IMR-90 (cell line): Measurements from ENCODE around the gene RASSF10. TPM values are rescaled to one million over a fixed set of nuclear protein-coding genes. Genes with fewer than 3 reads are reported as not detected.

Experiments used
- ATAC-seq: fragments of 200-7000 bp; cut with Tn5 transposase; 2 replicates; pipeline ENCODE4 v1.9.1; 2020; ENCODE audit warnings: low read depth, mild to moderate bottlenecking, moderate library complexity
- BruUV-seq: library from RNA; stranded (reverse); fragments of 400-500 nt; replicated peaks from 2 replicates; lab custom pipeline; 2021; lab: Mats Ljungman, UMichigan
- CTCF ChIA-PET: fragments of 300-600 bp; formaldehyde crosslinking; extraction: SDS; loops from one replicate; lab custom pipeline; 2021; ENCODE audit warnings: antibody characterized with exemption; lab: Yijun Ruan, JAX
- POLR2A ChIA-PET: fragments of 300-600 bp; sonication (Branson Sonifier 250); formaldehyde crosslinking; loops from one replicate; lab custom pipeline; 2022; ENCODE audit warnings: antibody characterized with exemption; ENCODE audit not compliant: unreplicated experiment; lab: Charles Lee
- DNase-seq: peaks from one replicate; pipeline ENCODE4 v3.0.0; 2013
- H2AFZ ChIP-seq: replicated peaks from 2 replicates; pipeline ENCODE3; 2013; ENCODE audit warnings: low read length, mild to moderate bottlenecking; ENCODE audit not compliant: poor library complexity
- H2AK5ac ChIP-seq: 2 replicates; pipeline ENCODE4 v1.6.1; 2013; ENCODE audit warnings: low read depth, low read length, inconsistent platforms
- H2AK9ac ChIP-seq: replicated peaks from 2 replicates; pipeline ENCODE3; 2013; ENCODE audit warnings: mild to moderate bottlenecking, low read depth, low read length, moderate library complexity; ENCODE audit not compliant: poor library complexity
- H2BK120ac ChIP-seq: 2 replicates; pipeline ENCODE4 v1.6.1; 2013; ENCODE audit warnings: low read depth, low read length, inconsistent platforms
- H2BK15ac ChIP-seq: 3 replicates; pipeline ENCODE4 v1.6.1; 2013; ENCODE audit warnings: low read depth, low read length, inconsistent platforms
- H2BK20ac ChIP-seq: 2 replicates; pipeline ENCODE4 v1.6.1; 2013; ENCODE audit warnings: low read depth, mild to moderate bottlenecking, inconsistent platforms, low read length, moderate library complexity
- H2BK5ac ChIP-seq: 2 replicates; pipeline ENCODE4 v1.6.1; 2013; ENCODE audit warnings: mild to moderate bottlenecking, low read depth, low read length, inconsistent platforms; ENCODE audit not compliant: poor library complexity, severe bottlenecking
- H3K14ac ChIP-seq: replicated peaks from 2 replicates; pipeline ENCODE4 v1.6.1; 2013; ENCODE audit warnings: low read depth, low read length, inconsistent platforms
- H3K18ac ChIP-seq: 2 replicates; pipeline ENCODE4 v1.6.1; 2013; ENCODE audit warnings: low read depth, low read length, control low read depth
- H3K23ac ChIP-seq: 2 replicates; pipeline ENCODE4 v1.6.1; 2013; ENCODE audit warnings: low read depth, low read length, inconsistent platforms
- H3K27ac ChIP-seq: 2 replicates; pipeline ENCODE4 v1.5.1; 2013; ENCODE audit warnings: mild to moderate bottlenecking, control low read depth, low read length; ENCODE audit not compliant: insufficient read depth
- H3K27me3 ChIP-seq: 2 replicates; pipeline ENCODE4 v1.6.1; 2013; ENCODE audit warnings: low read length; ENCODE audit not compliant: control insufficient read depth, insufficient read depth
- H3K36me3 ChIP-seq: 2 replicates; pipeline ENCODE4 v1.6.1; 2013; ENCODE audit warnings: low read length, mixed read lengths; ENCODE audit not compliant: control insufficient read depth, insufficient read depth
- H3K4ac ChIP-seq: 2 replicates; pipeline ENCODE4 v1.6.1; 2013; ENCODE audit warnings: low read depth, low read length, inconsistent platforms
- H3K4me1 ChIP-seq: 2 replicates; pipeline ENCODE4 v1.6.1; 2013; ENCODE audit warnings: low read length, mixed read lengths; ENCODE audit not compliant: control insufficient read depth, insufficient read depth
- H3K4me2 ChIP-seq: 2 replicates; pipeline ENCODE4 v1.6.1; 2013; ENCODE audit warnings: low read depth, mild to moderate bottlenecking, control low read depth, low read length, moderate library complexity
- H3K4me3 ChIP-seq: 2 replicates; pipeline ENCODE4 v1.5.1; 2013; ENCODE audit warnings: low read depth, mild to moderate bottlenecking, control low read depth, low read length, moderate library complexity; ENCODE audit not compliant: insufficient read depth
- H3K56ac ChIP-seq: 2 replicates; pipeline ENCODE4 v1.6.1; 2013; ENCODE audit warnings: low read length, inconsistent platforms; ENCODE audit not compliant: insufficient read depth; ENCODE audit errors: extremely low read depth
- H3K79me1 ChIP-seq, 2 experiments: 2 replicates each; pipeline ENCODE4 v1.6.1; 2013; ENCODE audit warnings: low read length in 2 of 2, inconsistent platforms in 1 of 2, low read depth in 1 of 2
- H3K9ac ChIP-seq: 2 replicates; pipeline ENCODE4 v1.6.1; 2013; ENCODE audit warnings: low read depth, low read length, control low read depth
- H3K9me1 ChIP-seq: 2 replicates; pipeline ENCODE4 v1.6.1; 2013; ENCODE audit warnings: low read length, inconsistent platforms; ENCODE audit not compliant: insufficient read depth
- H3K9me3 ChIP-seq: 2 replicates; pipeline ENCODE4 v1.6.1; 2013; ENCODE audit warnings: low read length; ENCODE audit not compliant: control insufficient read depth, insufficient read depth
- H4K20me1 ChIP-seq: 2 replicates; pipeline ENCODE4 v1.6.1; 2013; ENCODE audit warnings: low read length, inconsistent platforms; ENCODE audit not compliant: insufficient read depth
- H4K5ac ChIP-seq: 2 replicates; pipeline ENCODE4 v1.6.1; 2013; ENCODE audit warnings: mild to moderate bottlenecking, low read depth, low read length, control low read depth
- H4K8ac ChIP-seq, 2 experiments: 2 replicates each; pipeline ENCODE4 v1.6.1; 2013; ENCODE audit warnings: low read depth in 2 of 2, low read length in 2 of 2, control low read depth in 1 of 2, inconsistent platforms in 1 of 2
- H4K91ac ChIP-seq: 2 replicates; pipeline ENCODE4 v1.6.1; 2013; ENCODE audit warnings: low read depth, low read length, inconsistent platforms; ENCODE audit not compliant: insufficient read depth
- BHLHE40 ChIP-seq: fragments of 150-350 bp; IDR thresholded peaks from 2 replicates; pipeline ENCODE4 v1.6.1; 2016; ENCODE audit warnings: mild to moderate bottlenecking, low read depth, low read length
- CHD1 ChIP-seq: IDR thresholded peaks from 2 replicates; pipeline ENCODE4 v1.6.1; 2012; ENCODE audit warnings: low read depth, low read length, improper control_type of control experiment
- MXI1 ChIP-seq: IDR thresholded peaks from 2 replicates; pipeline ENCODE4 v1.6.1; 2012; ENCODE audit warnings: low read depth, mild to moderate bottlenecking, low read length, moderate library complexity, borderline replicate concordance
- NFE2L2 ChIP-seq: fragments of 150-350 bp; IDR thresholded peaks from 2 replicates; pipeline ENCODE4 v1.6.1; 2016; ENCODE audit warnings: low read depth, mild to moderate bottlenecking, low read length
- RCOR1 ChIP-seq: IDR thresholded peaks from 2 replicates; pipeline ENCODE4 v1.6.1; 2012; ENCODE audit warnings: mild to moderate bottlenecking, low read length, improper control_type of control experiment; ENCODE audit not compliant: insufficient replicate concordance
- SMC3 ChIP-seq: fragments of 150-350 bp; IDR thresholded peaks from 2 replicates; pipeline ENCODE4 v1.6.1; 2016; ENCODE audit warnings: low read depth, mild to moderate bottlenecking, antibody characterized with exemption, low read length, moderate library complexity
- WGBS, 2 experiments: methylation state at CpG; one replicate each; pipeline versions ENCODE4 v1.1.5 to v1.1.7; 2013; ENCODE audit warnings: missing lambda C conversion rate in 2 of 2; ENCODE audit not compliant: insufficient read length in 1 of 2; ENCODE audit errors: extremely low coverage in 2 of 2; 5-methylcytosine and 5-hydroxymethylcytosine counted together
- dilution Hi-C: fragments of 300-500 bp; cut with HindIII; formaldehyde crosslinking; loops from one replicate; pipeline ENCODE4 v1.14.3; 2018; ENCODE audit warnings: low sequenced_read_pairs; ENCODE audit not compliant: unreplicated experiment
- in situ Hi-C: fragments of 300-500 bp; cut with MboI; formaldehyde crosslinking; loops from 3 replicates; pipeline ENCODE4 v1.14.3; 2019; ENCODE audit warnings: low sequenced_read_pairs, inconsistent platforms, mixed read lengths
- intact Hi-C: fragments of 100-400 bp; cut with micrococcal nuclease; formaldehyde crosslinking; loops from 2 replicates; pipeline ENCODE4 v1.10.0; 2022
- polyA plus RNA-seq, 3 experiments: library from polyadenylated mRNA; depleted of rRNA; stranded (reverse); fragments of >200 nt; gene quantifications; 2 replicates each; pipeline ENCODE4 v1.2.3, GENCODE V29; 2012; ENCODE audit warnings: low replicate concordance in 1 of 3
- total RNA-seq: library from RNA; depleted of rRNA; stranded (reverse); fragments of >200 nt; gene quantifications from 2 replicates; pipeline ENCODE4 v1.2.3, GENCODE V29; 2012
- TF ChIP-seq, protein P1 (sequence below): fragments of 150-350 bp; IDR thresholded peaks from 2 replicates; pipeline ENCODE4 v1.6.1; 2016; ENCODE audit warnings: low read depth, mild to moderate bottlenecking, low read length, moderate library complexity, borderline replicate concordance
- TF ChIP-seq, protein P2 (sequence below): fragments of 150-350 bp; IDR thresholded peaks from 2 replicates; pipeline ENCODE4 v1.6.1; 2017; ENCODE audit warnings: mild to moderate bottlenecking, antibody characterized with exemption, low read length, low read depth
- TF ChIP-seq, protein P3 (sequence below): conservative IDR thresholded peaks from 2 replicates; pipeline ENCODE4 v1.5.1; 2012; ENCODE audit warnings: mild to moderate bottlenecking, low read depth, low read length, improper control_type of control experiment

RASSF10 gene
- total and polyA plus RNA-seq, 2 of the 4 experiments (the other 2 are of a cell fraction), result not detected

DNA sequence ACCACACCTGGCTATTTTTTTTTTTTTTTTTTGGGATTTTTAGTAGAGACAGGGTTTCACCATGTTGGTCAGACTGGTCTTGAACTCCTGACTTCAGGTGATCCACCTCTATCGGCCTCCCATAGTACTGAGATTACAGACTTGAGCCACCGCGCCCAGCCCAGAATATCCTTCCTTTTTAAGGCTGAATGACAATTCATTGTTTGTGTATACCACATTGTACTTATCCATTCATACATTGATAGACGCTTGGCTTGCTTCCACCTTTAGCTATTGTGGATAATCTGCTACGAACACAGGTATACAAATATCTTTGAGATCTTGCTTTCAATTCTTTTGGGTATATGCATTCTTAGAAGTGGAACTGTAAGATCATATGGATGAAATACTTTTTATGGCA lies 10.8 kb upstream of the RASSF10 start:
- CTCF ChIA-PET, result no interaction called here
- POLR2A ChIA-PET, result no interaction called here
- no peaks in the 10 kb centered on the region for H3K9me1 ChIP-seq

More for the DNA sequence above, 10.8 kb upstream of the RASSF10 start:
- in situ Hi-C loops (no loop called here), intact Hi-C loops (no loop called here), dilution Hi-C loops (no loop called here)
- H2AK5ac ChIP-seq, result no peak overlapping the region
- DNase-seq (no peak), ATAC-seq (no peak)
- no peak overlapping the region for H3K27ac ChIP-seq
- H3K56ac ChIP-seq, result no peak overlapping the region
- no peak overlapping the region for H2BK5ac ChIP-seq
- no peak overlapping the region for H2AK9ac ChIP-seq
- no peak overlapping the region for H3K14ac ChIP-seq
- H2AFZ ChIP-seq, result no peak overlapping the region
- no TSS peak for BruUV-seq
- H4K8ac ChIP-seq, result no peak overlapping the region
- TF ChIP-seq, protein P1, sequence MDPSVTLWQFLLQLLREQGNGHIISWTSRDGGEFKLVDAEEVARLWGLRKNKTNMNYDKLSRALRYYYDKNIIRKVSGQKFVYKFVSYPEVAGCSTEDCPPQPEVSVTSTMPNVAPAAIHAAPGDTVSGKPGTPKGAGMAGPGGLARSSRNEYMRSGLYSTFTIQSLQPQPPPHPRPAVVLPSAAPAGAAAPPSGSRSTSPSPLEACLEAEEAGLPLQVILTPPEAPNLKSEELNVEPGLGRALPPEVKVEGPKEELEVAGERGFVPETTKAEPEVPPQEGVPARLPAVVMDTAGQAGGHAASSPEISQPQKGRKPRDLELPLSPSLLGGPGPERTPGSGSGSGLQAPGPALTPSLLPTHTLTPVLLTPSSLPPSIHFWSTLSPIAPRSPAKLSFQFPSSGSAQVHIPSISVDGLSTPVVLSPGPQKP, result no peak
- no peak for TF ChIP-seq CHD1
- TF ChIP-seq BHLHE40, result no peak
- TF ChIP-seq RCOR1, result no peak
- TF ChIP-seq MXI1, result no peak
- TF ChIP-seq SMC3, result no peak
- TF ChIP-seq, protein P2, sequence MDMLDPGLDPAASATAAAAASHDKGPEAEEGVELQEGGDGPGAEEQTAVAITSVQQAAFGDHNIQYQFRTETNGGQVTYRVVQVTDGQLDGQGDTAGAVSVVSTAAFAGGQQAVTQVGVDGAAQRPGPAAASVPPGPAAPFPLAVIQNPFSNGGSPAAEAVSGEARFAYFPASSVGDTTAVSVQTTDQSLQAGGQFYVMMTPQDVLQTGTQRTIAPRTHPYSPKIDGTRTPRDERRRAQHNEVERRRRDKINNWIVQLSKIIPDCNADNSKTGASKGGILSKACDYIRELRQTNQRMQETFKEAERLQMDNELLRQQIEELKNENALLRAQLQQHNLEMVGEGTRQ, result no peak
- no peak for TF ChIP-seq NFE2L2
- TF ChIP-seq, protein P3, sequence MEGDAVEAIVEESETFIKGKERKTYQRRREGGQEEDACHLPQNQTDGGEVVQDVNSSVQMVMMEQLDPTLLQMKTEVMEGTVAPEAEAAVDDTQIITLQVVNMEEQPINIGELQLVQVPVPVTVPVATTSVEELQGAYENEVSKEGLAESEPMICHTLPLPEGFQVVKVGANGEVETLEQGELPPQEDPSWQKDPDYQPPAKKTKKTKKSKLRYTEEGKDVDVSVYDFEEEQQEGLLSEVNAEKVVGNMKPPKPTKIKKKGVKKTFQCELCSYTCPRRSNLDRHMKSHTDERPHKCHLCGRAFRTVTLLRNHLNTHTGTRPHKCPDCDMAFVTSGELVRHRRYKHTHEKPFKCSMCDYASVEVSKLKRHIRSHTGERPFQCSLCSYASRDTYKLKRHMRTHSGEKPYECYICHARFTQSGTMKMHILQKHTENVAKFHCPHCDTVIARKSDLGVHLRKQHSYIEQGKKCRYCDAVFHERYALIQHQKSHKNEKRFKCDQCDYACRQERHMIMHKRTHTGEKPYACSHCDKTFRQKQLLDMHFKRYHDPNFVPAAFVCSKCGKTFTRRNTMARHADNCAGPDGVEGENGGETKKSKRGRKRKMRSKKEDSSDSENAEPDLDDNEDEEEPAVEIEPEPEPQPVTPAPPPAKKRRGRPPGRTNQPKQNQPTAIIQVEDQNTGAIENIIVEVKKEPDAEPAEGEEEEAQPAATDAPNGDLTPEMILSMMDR, result no peak
- no peak overlapping the region for H3K23ac ChIP-seq
- peaks cover 33% of the 10 kb centered on the region for H3K27me3 ChIP-seq
- H3K79me1 ChIP-seq, result no peaks in the 10 kb centered on the region
- no peak overlapping the region for H2BK120ac ChIP-seq
- no peak overlapping the region for H4K91ac ChIP-seq
- H3K36me3 ChIP-seq, result no peaks in the 10 kb centered on the region
- no peak overlapping the region for H3K4me3 ChIP-seq
- H4K20me1 ChIP-seq, result no peaks in the 10 kb centered on the region
- no peaks in the 10 kb centered on the region for H3K9me3 ChIP-seq
- H3K9ac ChIP-seq, result no peak overlapping the region
- no peak overlapping the region for H3K4me2 ChIP-seq
- no peak overlapping the region for H3K4ac ChIP-seq
- H3K4me1 ChIP-seq, result no peaks in the 10 kb centered on the region
- no peak overlapping the region for H2BK20ac ChIP-seq
- no peak overlapping the region for H2BK15ac ChIP-seq
- H4K5ac ChIP-seq, result no peak overlapping the region
- H3K18ac ChIP-seq, result no peak overlapping the region
- WGBS, 2 experiments, result no CpG with 5 or more reads among the region's 5 CpGs
